Activated CD4-positive, alpha-beta T cell treated with anti-CD3 and anti-CD28 coated beads for 1 hour (primary cell): ENCODE results near the gene COL13A1.

ENCODE experiments used
- DNase-seq: peaks from one replicate; pipeline ENCODE4 v3.0.0-alpha.2; 2020

Gene COL13A1

GRCh38 chr10:69825604-69826003 is 23.9 kb downstream of the COL13A1 start:
- no peak for DNase-seq

- DNase-seq, result no peak
Measured at GRCh38 chr10:69826094-69826493, 24.4 kb downstream of the COL13A1 start.

GRCh38 chr10:69826789-69827554 is 25.3 kb downstream of the COL13A1 start:
- DNase-seq, result no peak

- DNase-seq, result no peak
Measured at GRCh38 chr10:69828144-69828870, 26.6 kb downstream of the COL13A1 start.

- DNase-seq, result no peak
Measured at GRCh38 chr10:69829775-69830174, 28.1 kb downstream of the COL13A1 start.

GRCh38 chr10:69831231-69831855 is 29.6 kb downstream of the COL13A1 start:
- no peak for DNase-seq

GRCh38 chr10:69835233-69835632 is 33.5 kb downstream of the COL13A1 start:
- DNase-seq, result no peak

- DNase-seq, result no peak
Measured at GRCh38 chr10:69835875-69836730, 34.4 kb downstream of the COL13A1 start.

GRCh38 chr10:69836731-69837030 is 35.0 kb downstream of the COL13A1 start:
- no peak for DNase-seq

GRCh38 chr10:69837261-69837660 is 35.6 kb downstream of the COL13A1 start:
- no peak for DNase-seq

- no peak for DNase-seq
Measured at GRCh38 chr10:69838418-69838817, 36.7 kb downstream of the COL13A1 start.

- no peak for DNase-seq
Measured at GRCh38 chr10:69838853-69839252, 37.1 kb downstream of the COL13A1 start.

GRCh38 chr10:69839696-69840345 is 38.1 kb downstream of the COL13A1 start:
- no peak for DNase-seq

- no peak for DNase-seq
Measured at GRCh38 chr10:69840773-69841172, 39.1 kb downstream of the COL13A1 start.

GRCh38 chr10:69842020-69842419 is 40.3 kb downstream of the COL13A1 start:
- no peak for DNase-seq

- DNase-seq, result no peak
Measured at GRCh38 chr10:69842882-69843281, 41.2 kb downstream of the COL13A1 start.

GRCh38 chr10:69843923-69844322 is 42.2 kb downstream of the COL13A1 start:
- DNase-seq, result no peak

- no peak for DNase-seq
Measured at GRCh38 chr10:69844698-69845097, 43.0 kb downstream of the COL13A1 start.

- no peak for DNase-seq
Measured at GRCh38 chr10:69845574-69846292, 44.0 kb downstream of the COL13A1 start.

- DNase-seq, result no peak
Measured at GRCh38 chr10:69846293-69846921, 44.7 kb downstream of the COL13A1 start.

GRCh38 chr10:69847458-69847857 is 45.8 kb downstream of the COL13A1 start:
- no peak for DNase-seq
